ENCODE measurements around the gene NRXN3.

NRXN3 gene

DNA sequence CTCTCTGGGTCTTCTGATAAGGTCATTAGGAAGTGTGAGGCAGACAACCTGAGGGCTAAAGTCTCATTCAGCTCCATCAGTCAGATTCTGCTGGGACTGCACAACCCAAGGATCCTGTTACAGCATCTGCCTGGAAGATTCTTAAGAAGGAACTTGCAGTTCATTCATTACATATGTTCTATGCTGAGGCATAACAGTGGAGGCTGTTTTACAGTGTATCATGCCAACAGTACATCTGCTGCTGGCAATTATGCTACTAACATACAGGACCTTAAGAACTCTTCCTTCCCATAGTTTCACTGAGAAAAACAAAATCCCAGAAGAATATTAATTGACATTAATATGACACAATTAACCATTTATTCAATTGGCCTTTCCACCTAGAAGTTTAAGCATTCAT, 1072.5 kb downstream of the NRXN3 start:
- no peak for DNase-seq (ENCODE audit: low read depth)

DNA sequence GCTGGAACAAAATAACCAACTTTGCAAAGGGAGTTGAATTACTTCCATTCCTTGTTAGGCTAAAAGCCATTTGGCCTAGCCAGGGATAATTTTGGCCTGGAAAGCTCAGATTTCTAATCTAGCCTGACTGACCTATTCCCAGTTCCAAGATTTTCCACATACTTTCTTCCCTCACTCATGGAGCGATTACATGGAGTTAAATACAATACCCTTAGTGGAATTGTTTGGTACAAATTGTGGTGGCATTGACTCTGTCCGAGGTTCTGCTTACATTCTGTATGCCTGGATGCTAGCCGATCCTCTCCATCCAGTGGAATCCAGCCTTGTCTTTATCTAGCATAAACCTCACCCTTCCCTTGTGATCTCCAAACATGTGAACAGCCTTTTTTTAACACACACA, 1076.0 kb downstream of the NRXN3 start:
- no peak for DNase-seq (ENCODE audit: low read depth)

DNA sequence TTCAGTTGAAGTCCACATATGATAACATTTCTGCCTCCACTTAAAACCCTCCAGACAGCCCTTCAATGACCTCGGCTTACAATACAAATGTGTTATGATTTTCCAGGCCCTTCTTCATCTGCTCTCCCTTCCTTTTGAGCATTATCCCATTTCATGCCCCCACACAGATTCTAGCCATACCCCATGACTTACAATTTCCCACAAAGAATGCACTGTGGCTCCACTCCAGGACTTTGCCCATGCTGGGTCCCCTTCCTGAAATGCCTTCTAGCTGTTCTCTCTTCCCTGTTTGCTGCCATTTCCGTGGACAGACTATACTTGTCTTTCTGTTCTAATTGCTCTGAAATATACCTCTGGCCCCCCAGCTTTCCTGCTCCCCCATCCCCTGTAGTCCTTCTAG, 1078.0 kb downstream of the NRXN3 start:
- no peak for DNase-seq (ENCODE audit: low read depth)

DNA sequence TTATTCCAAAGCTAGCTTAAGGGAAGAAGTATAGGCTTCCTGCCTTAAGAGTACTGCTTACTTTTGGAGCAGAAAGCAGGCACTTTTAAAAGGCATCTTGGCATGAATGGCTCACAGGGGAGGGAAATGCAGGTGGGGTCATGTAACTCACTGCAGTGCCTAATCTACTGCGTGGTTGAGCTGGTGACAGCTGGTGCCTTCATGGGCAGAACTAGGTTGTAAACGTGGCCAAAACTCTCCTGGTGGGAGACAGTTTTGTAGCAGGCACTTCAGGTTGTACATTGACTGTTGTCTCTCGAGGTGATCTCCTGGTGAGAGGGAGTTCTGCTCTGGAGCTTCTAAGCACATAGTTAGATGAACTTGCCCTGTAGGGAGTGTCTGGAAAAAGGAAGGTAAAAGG, 1078.6 kb downstream of the NRXN3 start:
- no peak for DNase-seq (ENCODE audit: low read depth)

DNA sequence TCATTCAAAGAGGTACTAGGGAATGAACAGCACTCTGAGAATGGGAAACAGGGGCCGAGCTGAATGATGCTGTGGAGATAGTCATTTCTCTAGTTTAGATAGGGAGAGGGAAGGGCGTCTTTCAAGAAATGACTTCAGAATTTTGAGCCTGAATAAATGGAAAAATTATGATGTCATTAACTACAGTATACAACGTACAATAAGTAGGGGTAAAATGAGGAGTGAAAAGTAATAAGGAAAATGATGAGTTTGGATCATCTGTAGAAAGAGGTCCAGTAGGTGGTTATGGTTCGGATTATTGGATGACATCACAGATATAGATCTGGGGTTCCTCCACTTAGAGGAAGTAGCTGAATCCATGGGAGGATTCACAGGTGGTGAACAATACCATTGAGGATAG, 1081.1 kb downstream of the NRXN3 start:
- DNase-seq (ENCODE audit: low read depth) = no peak

DNA sequence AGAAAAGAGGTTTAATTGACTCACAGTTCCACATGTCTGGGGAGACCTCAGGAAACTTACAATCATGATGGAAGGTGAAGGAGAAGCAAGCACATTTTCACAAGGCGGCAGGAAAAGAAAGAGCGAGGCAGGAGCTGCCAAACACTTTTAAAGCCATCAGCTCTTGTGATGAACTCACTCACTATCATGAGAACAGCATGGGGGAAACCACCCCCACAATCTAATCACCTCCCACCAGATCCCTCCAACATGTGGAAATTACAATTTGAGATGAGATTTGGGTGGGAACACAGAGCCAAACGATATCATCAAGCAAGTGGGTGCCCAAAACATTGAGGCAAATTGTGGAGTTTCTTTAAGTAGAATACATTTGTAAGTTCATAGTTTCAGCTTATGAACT, 1083.4 kb downstream of the NRXN3 start:
- DNase-seq (ENCODE audit: low read depth) = no peak

DNA sequence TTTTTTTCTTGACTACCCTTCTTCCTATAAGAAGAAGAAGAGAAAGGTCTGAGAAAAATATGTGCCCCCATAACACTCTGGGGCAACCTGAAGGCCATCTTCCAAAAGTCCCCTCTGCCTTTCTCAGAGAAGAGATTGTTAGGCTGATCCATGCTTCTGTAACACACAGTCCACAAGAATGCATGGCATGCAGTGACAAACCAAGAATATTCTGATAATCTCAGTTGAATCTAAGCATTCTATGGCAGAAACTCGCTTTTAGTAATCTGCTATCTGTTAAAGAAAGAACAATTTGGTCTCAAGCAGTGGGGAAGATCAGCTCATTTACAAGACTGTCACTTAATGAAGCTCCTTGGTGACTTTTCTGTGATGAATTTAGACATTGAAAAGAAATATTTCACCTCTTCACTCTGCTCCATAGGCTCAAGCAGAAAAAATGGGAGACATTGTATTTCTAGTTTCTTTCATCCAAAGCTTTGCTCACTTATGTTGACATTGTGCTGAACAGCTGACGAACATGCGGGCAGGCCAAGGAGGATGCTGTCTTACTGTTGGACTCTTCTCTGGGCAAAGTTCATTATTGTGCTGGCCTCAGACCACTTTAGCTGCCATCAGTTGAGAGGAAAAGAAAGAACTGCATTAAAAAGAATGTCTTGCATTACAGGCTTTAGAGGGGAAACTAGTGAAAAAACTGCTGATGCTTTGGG, 1084.0 kb downstream of the NRXN3 start:
- DNase-seq (ENCODE audit: low read depth) = no peak

DNA sequence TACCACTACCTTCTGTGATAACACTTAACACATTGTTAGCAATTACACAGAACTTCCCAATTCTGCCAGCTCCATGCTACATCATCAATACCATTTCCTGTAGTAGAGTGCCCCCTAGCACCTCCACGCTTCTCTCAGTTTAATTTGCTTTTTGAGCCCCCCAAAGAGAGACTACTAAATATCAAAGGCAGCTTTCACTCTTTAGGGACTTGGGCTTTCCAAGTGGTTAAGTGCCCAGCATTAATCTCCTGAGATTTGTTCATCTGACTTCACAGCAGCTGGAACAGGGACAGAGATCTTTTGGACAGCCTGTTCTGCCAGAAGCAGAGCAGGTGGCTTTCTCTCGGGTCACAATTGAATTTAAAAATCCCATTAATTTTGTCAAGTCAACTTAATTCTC, 1086.2 kb downstream of the NRXN3 start:
- DNase-seq (ENCODE audit: low read depth) = no peak

DNA sequence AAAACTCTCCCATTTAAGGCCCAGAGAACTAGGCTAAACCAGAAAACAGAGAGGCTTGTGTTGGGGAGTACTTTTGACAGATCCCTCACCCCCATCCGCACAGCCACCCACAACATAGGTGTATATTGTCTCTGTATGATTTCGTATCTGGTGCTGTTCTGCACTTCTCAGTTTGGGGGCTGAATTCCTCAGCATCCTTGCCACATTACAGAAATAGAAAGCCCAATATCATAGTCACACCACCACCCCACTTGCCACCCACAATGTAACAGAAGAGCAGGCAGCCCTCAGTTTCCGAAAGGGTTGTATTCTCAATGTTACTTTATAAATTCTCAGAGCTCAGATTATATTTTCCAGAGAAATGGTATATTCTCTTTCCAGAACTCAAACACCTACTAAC, 1090.2 kb downstream of the NRXN3 start:
- DNase-seq (ENCODE audit: low read depth) = no peak

DNA sequence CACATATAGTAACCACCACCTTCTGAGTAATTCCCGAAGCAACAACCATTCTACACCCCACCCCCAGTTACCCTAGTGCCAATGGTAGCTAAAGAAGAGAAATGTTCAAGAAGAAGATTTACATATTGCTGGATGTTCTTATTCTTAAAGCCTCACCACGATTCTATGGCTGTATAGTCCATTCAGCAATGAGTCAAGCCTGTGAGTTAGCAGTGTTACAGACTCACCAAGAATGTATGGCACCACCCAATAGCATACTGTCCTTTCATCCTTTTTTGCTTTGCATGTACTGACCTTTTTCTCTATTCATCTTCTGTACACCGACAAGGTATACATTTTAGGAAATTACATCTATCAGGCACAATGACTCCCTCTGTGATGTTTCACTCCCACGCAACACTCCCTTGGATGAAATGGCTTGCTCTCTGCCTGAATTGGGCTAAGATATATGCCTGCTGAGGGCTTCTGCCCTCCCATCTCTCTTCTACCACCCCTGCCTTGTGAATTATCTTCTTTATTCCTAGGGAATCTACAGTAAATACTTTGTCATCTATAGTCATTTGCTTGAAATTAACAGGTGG, 1095.3 kb downstream of the NRXN3 start:
- no peak for DNase-seq (ENCODE audit: low read depth)

DNA sequence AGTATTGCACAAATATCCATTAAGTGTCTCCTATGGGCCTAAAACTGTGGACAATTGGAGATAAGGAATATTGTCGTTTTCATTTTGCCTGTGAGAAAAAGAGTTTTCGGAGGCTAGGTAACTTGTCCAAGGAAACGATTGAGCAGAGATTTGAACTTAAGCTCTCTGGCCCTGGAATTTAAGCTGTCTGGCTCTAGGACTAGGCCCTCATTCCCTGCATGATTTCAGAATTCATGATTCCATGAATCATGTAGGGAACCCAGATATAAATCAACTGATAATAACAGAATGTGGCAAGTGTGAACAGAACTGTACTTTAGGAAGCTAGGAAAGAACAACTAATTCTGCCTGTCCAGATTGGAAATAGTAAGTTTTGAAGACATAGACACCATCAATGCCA, 1100.2 kb downstream of the NRXN3 start:
- no peak for DNase-seq (ENCODE audit: low read depth)

DNA sequence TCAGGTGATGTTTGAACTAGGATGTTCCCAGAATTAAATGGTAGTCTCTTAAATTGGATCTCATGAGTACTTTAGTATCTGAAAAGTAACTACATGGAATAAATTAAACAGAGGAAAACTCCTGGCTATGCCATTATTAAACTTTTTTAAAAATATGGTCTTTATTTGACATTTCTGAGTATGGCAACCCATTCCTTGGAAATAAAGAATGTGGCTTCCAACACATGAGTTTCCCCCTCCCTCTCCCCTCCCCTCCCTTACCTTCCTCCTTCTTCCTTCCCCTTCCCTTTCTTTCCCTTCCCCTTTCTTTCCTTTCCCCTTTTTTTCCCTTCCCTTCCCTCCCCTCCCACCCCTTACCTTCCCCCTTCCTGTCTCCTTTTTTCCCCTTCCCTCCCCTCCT, 1100.9 kb downstream of the NRXN3 start:
- no peak for DNase-seq (ENCODE audit: low read depth)

DNA sequence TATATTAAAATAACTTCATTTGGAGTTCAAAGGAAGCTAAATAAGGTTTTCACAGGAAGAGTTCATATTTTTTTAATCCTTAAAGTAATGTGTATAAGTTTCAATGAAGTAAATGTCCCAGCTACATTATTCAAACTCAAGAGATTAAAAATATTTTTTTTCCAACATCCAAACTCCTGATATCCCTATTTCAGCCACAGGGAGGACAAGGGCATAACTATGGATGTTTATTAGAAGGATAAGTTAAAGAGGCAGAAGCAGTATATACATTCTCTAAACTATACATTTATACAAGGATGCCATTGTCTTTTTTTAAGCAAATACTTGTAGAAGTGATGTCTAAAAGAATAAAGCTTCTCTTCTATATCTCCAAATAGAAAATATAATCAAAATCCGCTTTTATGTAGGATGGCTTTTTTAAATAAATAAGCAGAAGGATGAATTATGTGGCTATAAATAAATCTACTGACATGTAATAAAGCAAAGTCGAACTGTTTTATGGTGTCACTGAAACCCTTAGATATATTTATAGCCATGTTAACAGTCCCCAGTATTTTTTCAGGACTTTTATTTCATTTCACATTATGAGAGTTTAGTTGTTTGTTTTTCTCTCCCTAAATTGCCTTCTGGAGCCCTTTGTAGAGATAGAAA, 1104.6 kb downstream of the NRXN3 start:
- DNase-seq (ENCODE audit: low read depth) = no peak

DNA sequence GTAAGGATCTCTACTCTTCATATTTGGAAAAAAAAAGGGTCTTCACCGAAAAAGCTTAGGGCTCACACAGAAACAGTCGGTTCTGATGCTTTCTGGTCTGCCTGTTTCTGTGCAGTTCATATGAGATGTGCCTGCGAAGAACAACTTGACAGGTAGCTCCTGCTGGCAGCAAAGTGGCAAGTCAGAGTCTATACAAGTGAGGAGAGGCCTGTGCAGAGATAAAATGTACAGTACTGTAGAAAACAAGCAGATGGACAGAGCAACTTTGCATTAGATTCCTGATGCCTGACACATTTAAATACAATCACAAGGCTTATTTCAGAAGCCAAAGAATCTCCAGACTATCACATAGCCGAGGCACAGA, 1105.1 kb downstream of the NRXN3 start:
- DNase-seq (ENCODE audit: low read depth) = no peak

DNA sequence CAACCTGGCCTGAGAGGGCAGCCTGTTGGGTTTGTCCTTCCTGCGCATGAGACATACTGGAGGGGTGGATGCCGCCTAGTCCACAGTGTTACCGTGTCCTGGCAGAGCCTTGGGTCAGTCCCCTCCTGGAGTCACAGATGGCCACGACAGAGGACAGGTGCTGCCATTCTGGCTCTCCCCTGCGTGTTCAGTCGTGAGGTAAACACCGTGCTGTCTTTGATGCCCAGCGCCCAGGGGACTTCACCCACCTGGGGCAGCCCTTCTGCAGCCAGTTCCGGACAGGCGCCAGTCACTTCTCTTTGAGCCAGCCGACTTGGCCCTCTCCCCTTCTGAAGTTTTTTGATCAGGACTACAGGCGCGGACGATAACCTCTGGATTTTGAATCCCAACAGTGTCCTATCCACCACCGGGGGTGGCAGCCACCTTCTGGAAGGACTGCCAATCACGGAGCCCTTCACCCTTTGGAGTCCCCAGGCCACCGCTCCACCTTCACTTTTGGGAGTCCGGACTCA, 1108.2 kb downstream of the NRXN3 start:
- no peak for DNase-seq (ENCODE audit: low read depth)

DNA sequence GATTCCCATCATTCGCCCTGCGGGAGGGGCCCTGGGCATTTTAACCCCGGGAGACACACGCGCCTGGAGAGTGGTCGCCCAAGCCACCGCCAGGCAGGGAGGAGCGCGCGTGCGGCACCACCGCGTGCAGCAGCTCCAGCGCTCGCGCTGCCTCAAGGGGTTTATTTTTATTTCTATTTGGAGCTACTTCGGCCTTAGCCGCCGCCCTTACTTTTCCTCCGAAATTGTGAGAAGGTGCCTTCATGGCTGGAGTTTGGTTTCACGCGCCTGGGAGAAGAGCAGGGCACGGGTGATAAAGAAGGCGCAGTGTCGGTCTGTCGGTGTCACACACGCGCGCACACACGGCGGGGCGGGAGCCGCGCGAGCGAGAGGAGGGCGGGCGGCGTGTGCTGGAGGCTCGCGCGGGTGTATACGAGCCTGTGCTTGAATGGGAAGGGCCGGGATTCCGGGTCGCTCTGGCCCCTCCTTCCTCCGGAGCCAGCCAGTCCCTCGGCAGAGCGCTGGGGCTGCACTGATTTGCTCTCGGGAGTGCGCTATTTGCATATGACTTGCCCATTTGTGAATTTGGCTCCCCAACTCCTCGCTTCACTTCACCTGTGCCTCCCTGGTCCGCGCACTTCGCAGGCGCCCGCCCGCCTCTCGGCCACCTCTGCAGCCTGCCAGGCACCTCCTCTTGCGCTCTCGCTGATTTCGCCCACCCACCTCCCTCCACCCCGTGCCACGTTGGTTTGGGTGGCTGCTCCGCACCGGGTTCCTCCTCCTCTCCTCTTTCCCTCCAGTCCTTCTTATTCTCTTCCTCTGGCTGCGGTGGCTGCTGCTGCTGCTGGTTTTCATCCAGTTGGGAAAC, 1108.8 kb downstream of the NRXN3 start:
- DNase-seq (ENCODE audit: low read depth) = no peak

DNA sequence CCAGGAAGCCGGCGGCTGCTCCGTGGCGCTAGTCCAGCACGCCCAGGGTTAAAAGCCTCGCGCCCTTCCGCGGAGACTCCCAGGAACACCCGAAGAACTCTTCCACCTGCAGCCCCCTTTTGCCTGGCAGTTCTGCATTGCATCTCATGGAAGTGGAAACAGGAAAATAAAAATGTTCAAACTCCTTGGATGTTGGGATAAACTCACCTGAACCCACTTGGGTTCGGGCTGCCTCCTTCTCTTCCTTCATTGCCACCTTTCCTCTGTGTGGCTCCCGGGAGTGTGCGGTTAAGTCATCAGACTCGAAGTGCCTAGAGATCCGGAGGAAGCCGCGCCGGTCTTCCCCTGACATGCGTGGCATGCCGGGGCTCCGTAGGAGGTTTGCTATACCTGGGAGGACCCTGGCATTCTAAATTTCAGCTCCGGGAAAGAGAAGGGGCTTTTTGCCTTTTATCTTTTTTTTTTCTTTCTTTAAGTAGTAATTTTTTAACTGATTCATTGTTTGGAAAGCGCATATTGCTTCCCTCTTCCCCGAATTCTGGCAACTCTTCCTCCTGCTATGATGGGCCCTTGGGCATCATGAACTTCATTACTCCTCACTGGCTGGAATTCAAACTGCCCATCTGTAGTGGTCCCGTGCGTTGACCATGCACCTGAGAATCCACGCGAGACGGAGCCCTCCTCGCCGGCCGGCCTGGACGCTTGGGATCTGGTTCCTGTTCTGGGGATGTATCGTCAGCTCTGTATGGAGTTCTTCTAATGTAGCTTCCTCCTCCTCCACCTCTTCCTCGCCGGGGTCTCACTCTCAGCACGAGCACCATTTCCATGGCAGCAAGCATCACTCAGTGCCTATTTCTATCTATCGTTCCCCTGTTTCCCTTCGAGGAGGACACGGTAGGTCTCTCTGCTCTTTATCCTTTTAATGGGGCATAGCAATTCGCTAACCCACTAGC, 1109.7 kb downstream of the NRXN3 start:
- DNase-seq (ENCODE audit: low read depth) = no peak

DNA sequence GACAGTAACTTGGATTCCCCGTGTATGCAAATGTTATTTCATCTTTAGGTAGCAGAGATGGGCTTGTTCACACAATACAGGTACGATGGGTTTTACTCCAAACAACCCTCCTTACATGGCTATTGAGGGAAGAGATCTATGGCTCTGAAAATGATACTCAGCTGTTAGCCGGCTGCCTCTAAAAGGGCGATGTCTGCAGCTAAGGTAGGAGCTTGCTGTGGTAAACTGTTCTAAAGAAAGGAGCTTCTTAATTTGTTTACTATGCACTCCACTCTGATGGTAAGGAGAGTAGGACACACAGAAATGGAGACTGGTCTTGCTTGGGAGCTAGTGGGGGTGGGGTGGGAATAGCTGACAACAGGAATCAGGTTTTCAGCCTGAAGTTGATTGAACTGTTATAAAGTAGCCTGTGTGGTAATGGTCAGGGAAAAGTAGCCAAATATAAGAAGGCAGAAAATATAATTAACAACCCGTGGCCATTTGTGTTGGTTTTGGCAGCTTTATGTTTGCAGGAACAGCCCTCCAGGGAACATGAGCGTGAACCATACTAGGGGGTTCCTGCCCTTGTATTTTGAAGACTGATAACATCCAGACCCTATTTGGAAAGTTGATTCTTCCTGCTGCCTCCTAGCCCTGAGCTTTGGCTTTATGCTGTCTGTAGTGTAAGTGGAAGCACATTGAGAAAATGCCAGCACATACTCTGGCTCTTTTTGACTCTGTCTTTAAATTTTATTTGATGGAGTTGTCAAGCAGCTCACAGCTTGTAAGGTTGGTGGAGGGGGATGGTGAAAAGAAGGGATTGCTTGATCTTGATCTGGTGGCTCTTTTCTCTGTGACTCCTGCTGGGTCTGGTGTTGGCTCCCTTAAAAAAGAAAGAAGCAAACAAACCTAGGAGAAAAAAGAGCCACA, 1111.3 kb downstream of the NRXN3 start:
- DNase-seq (ENCODE audit: low read depth) = no peak

DNA sequence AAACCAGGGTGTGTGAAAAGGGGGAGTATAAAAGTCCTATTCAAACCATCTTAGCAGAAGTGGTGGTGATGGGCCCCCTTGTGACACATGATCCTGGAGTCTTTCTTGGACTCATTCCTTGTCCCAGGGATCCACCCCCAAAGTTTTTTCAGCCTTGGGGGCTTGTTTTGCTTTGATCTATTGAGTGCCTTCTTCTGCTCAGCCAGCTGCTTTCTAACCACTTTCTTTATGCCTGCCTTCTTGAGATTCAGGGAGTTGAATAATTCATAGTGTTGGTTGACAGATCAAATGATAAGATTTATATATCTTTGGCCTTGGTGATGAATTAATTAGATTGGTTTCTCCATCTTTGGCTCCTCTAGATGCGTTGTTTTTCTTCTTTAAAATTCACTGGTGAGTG, 1114.4 kb downstream of the NRXN3 start:
- DNase-seq (ENCODE audit: low read depth) = no peak

DNA sequence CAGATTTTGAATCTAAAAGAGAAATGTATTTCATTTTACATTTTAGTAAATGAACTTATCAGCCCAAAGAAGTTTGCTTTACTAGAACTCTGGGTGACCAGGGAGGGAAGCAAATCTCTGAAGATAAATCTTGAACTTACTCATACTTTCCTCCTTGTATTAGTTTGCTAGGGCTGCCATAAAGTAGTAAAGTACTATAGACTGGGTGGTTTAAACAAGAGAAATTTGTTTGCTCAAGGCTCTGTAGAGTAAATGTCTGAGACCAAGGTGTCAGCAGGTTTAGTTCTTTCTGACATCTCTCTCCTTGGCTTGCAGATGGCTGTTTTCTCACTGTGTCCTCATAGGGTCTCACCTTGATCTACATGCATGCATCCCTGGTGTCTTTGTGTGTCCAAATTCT, 1115.1 kb downstream of the NRXN3 start:
- DNase-seq (ENCODE audit: low read depth) = no peak

Measured in T-helper 22 cell (primary cell).